ENCODE measurements around the gene IDS.
"Not testable (repeated sequence)": the region's sequence is repeated elsewhere in the genome, so short reads cannot be mapped to it uniquely, and the experiment has no call there.

The IDS gene, protein sequence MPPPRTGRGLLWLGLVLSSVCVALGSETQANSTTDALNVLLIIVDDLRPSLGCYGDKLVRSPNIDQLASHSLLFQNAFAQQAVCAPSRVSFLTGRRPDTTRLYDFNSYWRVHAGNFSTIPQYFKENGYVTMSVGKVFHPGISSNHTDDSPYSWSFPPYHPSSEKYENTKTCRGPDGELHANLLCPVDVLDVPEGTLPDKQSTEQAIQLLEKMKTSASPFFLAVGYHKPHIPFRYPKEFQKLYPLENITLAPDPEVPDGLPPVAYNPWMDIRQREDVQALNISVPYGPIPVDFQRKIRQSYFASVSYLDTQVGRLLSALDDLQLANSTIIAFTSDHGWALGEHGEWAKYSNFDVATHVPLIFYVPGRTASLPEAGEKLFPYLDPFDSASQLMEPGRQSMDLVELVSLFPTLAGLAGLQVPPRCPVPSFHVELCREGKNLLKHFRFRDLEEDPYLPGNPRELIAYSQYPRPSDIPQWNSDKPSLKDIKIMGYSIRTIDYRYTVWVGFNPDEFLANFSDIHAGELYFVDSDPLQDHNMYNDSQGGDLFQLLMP

DNA sequence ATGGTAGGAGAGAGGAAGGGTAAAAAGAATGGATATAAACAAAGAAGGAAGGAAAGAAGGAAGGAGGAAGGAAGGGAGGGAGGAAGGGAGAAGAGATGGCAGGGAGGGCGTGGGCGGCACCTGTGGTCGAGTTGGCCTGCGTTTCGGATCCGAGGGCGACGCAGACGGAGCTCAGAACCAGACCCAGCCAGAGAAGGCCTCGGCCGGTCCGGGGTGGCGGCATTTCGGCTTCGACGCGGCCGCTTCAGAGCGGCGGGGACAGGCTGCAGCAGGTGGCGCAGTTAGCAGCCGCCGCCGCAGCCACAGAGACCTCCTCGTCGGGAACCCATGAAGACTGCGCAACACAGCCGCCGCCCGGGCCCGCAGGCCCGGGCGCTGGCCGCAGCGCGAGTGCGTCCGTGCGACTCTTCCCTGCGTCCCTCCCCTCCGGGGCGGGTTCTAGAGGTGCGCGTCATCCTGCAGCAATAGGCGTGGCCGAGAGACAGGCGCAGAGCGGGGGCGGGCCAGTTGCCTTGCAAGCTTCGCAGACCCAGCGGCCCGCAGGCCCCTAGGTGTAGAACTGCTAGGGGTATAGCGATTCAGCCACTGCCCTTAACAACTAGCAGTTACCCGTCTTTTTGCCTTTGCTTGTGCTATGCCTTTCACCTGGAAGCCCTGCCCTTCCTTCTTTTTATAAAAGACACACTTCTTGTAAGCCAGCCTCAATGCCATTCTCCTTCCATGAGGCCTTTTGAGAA, at the start of gene IDS:
IDS (minus strand) TSS at position 392 of the 737 bp plus-strand sequence; CDS start at position 223, 169 bp downstream.
- DNase-seq (ENCODE audit: low spot score) = peak; percentile 82
- TF ChIP-seq, protein P1, sequence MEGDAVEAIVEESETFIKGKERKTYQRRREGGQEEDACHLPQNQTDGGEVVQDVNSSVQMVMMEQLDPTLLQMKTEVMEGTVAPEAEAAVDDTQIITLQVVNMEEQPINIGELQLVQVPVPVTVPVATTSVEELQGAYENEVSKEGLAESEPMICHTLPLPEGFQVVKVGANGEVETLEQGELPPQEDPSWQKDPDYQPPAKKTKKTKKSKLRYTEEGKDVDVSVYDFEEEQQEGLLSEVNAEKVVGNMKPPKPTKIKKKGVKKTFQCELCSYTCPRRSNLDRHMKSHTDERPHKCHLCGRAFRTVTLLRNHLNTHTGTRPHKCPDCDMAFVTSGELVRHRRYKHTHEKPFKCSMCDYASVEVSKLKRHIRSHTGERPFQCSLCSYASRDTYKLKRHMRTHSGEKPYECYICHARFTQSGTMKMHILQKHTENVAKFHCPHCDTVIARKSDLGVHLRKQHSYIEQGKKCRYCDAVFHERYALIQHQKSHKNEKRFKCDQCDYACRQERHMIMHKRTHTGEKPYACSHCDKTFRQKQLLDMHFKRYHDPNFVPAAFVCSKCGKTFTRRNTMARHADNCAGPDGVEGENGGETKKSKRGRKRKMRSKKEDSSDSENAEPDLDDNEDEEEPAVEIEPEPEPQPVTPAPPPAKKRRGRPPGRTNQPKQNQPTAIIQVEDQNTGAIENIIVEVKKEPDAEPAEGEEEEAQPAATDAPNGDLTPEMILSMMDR (IDR thresholded peaks at IDR 0.05; ENCODE audit: extremely low read depth, missing control alignments) = no peak

DNA sequence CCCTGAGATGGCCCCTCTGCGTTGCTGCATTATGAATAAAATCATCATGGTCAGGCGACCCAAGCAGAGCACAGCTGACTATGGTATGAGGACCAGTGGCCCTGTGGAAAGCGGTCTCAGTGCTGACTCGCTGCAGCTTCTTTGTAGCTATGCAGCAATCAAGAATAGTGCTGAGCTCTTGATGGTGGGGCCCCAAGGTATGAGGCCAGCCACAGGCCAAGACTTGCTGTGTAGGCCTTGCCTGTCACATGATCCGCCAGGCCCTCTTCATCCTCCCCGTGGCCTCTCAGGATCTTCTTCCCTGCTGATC, 46.8 kb upstream of the IDS start:
- not testable (repeated sequence) for DNase-seq (ENCODE audit: low spot score)

DNA sequence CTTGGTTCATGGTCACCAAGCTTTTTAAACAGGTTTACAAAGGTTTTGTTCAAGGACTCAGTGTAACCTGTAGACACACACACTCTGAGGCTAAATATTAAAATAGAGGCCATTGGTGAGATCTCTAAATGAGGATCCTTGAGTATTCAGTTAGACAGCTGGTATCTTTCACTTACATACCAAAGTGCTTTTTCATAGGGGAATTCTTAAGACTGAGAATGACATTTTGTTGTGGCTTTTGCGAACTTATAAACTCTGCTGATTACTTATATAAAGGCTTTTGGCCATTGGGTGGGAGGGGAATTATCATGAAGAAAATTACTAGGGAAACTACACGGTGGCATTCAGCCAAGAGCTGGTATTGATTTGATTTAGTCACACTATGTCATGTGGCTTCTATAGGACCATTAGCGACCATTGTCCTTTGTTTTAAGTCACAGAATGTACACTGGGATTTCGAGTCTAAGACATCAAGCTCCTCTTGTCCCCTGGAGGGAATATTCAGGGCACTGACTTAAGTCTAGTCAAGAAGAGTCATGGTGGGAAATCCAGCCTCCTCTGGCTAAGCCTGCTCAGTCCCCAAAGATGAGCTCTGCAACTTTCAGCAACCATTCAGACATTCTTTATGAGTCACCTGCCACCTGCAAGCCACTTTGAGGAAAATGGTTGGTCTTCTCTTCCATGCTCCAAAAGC, 46.3 kb upstream of the IDS start:
- DNase-seq (ENCODE audit: low spot score) = not testable (repeated sequence)

DNA sequence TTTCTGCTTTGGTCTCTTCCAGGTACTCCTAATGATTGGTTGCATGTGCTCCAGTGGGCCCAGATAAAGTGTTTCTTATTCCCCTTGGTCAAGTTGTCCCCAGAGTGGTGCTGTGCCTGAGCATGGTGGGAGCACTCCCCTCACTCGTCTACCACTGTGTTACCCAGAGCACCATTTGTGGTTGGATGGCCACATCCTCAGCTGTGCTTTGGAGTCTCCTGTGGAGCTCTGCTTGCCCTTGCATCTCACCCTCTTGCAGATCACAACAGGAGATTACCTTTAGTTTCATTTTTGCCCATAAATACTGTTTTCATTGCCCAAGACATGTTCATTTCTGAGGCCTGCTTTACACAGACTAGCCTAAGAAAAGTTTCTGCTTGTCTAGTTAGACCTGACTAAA, 45.3 kb upstream of the IDS start:
- not testable (repeated sequence) for DNase-seq (ENCODE audit: low spot score)

DNA sequence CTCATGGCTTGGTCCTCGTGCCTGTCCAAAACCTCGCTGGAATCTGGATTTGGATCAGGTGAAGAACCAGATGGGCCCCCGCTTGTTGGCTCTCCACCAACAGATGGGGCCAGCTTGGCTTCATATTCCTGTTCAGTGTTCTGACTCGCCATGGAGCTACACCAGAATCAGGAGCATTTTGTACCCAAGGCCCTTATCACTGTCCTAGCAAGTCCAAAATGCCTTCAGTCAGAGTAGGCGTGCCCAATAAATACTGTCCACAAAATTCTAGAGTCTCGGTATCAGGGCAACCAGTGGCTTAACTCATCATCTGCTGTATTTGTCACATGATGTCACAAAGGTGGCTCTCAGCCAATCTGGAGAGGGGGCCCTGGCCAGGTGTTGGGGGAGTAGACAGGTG, 44.6 kb upstream of the IDS start, which contains the start of gene HSFX3:
HSFX3 (minus strand) TSS at position 224 of the 400 bp plus-strand sequence; CDS start at position 152, 72 bp downstream.
- DNase-seq (ENCODE audit: low spot score) = not testable (repeated sequence)

DNA sequence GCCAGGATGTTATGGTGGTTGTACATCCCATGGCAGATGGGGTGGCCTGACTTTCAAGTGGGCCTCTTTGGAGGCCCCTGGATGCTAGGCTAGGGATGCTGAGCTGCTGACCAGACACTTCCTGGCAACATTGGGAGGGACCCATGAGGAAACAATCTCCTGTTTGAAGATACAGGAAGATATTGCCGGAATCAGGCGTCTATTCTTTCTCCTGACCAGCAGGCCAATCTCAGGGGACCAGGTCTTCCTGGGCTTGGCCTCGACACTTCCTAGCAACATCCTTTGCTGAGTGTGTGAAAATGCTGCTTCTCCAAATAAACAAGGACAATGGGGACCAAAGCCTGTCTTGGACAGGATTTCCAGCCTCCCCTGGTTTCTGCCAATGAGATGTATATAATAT, 42.7 kb upstream of the IDS start:
- DNase-seq (ENCODE audit: low spot score) = not testable (repeated sequence)

DNA sequence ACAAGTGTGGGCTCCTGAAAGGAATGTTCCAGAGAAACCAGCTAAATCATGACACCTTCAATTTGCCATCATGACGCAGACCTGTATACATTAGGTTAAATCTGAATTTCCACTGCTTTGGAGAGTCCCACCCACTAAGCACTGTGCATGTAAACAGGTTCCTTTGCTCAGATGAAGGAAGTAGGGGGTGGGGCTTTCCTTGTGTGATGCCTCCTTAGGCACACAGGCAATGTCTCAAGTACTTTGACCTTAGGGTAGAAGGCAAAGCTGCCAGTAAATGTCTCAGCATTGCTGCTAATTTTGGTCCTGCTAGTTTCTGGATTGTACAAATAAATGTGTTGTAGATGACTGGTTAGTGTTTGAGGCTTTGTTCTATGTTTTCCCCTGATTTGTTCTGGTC, 41.9 kb upstream of the IDS start:
- DNase-seq (ENCODE audit: low spot score) = not testable (repeated sequence)

DNA sequence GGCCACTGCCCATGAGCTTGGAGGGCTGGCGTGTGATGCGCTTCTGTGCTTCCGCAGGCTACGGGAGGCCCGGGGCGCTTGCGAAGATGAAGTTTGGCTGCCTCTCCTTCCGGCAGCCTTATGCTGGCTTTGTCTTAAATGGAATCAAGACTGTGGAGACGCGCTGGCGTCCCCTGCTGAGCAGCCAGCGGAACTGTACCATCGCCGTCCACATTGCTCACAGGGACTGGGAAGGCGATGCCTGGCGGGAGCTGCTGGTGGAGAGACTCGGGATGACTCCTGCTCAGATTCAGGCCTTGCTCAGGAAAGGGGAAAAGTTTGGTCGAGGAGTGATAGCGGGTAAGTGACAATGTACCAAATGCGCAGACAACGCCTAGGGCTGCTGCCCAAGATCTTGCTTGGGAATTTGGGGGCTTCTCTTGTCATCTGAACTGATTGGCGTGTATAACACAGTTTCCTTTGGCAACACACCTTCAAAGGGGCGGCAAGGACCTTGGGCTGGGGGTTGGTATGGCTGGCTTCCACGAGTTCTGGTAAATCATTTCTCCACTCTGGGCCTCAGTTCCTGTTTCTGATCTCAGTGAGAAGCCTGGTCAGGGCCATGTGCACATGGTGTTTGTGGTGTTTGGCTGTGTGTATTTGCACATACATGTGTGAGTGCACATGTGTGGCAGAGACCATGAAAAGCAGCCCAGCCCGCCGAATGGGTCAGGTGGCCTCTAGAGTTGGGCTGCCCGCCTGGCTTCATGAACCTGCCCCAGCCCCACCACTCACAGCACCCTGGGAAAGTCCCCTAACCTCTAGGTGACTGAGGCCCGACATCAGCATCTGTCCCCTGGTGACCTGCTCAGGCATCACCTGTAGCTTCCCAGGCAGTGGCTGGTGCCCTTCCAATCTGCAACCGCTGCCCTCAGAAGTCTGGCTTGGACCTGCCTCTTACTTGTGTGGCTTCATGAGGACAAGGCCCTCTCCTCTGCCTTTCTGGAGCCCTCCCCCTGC, 40.7 kb upstream of the IDS start:
- DNase-seq (ENCODE audit: low spot score) = not testable (repeated sequence)

DNA sequence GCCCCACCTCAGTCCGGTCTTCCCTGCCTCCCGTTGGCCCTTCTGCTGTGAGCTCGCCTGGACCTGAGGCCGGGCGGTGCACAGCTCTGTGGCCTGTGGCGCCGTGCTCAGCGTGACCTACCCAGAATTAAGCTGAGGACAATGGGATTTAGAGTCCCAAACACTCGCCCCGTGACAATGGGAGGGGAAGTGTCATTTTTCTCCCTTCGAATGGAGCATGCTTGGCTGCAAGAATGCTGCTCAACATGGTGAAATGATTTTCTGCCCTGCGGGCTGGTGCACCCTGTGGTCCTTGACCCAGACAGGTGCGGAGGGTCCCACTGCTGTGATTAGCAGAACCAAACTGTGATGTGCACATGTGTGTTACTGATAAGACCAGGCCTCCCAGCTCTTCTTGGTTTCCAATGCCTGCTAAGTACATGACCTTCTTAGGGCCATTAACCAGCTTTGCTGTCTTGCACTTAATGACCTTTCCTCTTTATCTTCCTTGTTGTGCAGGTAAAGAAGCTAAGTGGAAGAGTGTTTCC, 36.5 kb upstream of the IDS start:
- TF ChIP-seq, protein P1 (IDR thresholded peaks at IDR 0.05; ENCODE audit: extremely low read depth, missing control alignments) = no peak
- no peak for DNase-seq (ENCODE audit: low spot score)

DNA sequence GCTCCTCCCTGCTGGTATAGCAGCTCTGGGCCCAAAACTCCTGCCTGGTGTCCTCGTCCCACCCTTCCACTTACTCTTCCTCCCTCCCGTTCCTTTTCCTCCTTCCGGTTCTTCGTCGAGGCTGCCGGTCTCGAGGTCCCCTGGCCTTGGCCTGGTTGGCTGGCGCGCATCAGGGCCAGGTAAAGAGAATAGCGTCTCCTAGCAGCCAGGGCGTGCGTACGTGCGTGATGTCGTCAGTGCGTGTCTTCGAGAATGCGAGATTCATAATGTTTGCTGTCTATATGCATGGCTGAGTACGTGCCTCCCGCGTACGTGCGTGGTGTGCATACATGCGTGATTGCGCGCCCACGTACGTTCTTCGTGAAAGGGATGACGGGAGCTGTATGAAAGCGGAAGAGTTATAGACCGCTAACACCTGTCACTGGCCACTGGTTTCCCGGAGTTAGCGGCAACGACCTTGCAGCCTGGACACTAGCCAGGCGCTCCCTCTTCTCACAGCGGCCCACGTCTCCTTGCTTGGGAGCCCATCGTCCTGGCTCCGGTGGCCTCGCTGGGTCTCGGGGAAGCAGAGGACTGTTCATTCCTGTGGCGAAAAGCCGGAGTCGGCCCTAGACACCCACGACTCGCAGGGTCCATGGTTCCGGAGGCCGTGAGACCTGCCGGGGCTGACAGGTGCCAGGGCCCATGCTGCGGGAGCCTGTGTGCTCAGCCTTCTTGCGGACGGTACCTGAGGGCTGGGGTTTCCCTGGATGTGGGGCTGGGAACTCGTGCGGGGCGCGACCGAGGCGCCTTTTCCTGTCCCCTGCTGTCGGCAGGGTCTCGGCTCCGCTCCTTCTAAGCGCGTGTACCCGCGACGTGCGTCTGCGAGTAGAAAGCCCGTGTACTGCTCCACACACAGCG, 35.8 kb upstream of the IDS start, which contains the start of gene EOLA1:
EOLA1 (plus strand) TSS at position 392 of the 900 bp plus-strand sequence. CDS start 4,619 bp downstream, outside the sequence.
- TF ChIP-seq, protein P1 (IDR thresholded peaks at IDR 0.05; ENCODE audit: extremely low read depth, missing control alignments) = no peak
- DNase-seq (ENCODE audit: low spot score) = peak; percentile 55

All from GM20000 (cell line).